ENCODE measurements around the gene ATG7.

Gene ATG7

DNA sequence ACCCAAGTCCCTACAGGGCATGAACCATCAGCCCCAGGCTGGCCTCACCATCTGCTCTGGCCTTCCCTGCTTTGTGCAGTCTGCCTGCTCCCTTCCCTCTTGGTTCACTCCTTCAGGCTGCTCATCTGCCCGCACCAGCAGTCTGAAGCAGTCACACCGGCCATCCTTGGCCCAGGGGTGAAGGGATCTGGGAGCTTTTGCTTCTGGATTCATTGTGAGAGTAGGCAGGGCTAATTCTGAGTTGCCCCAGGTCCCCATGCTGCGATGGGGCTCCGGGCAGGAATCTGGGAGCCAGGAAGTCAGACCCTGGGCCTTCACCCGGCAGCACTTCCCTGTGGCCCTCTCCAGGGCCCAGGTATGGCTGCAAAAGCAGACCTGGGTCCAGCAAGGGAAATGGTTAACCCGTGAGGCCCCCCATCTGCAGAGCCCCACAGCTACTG lies 271.8 kb downstream of the ATG7 start:
- DNase-seq = no peak

- no peak for DNase-seq
Observed at GRCh38 chr3:11544412-11545181, 272.4 kb downstream of the ATG7 start.

DNA sequence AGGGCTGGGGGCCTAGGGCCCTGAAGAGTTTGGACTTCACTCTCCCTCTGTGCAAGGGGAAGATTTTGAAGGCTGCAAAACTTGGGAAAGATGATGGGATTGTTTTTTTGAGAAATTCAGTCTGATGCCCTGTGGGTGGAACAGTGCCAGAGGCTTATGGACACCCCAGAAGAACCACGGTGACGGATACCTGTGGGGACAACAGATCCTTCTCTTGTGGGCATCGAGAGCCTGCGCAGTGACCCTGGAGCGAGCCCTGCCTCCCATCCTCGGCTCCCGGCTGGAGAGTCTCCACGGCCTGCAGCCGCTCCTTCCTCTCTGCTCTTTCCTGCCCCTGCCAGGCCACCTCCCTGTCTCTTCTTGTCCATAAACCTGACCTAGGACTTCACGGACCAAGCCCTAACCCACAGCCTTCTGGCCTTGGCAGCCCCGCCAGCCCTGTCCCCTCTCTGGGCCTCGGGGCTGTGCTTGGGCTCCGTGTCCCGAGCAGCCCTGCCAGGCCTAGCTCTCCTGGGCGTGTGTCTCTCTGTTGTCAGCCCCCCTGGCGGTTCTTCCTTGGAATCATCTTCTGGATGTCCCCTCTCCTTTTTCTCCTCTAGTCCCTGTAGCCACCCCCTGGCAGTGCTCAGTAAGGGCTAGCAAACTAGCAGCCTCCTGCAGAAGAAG lies 273.1 kb downstream of the ATG7 start:
- DNase-seq = no peak

DNA sequence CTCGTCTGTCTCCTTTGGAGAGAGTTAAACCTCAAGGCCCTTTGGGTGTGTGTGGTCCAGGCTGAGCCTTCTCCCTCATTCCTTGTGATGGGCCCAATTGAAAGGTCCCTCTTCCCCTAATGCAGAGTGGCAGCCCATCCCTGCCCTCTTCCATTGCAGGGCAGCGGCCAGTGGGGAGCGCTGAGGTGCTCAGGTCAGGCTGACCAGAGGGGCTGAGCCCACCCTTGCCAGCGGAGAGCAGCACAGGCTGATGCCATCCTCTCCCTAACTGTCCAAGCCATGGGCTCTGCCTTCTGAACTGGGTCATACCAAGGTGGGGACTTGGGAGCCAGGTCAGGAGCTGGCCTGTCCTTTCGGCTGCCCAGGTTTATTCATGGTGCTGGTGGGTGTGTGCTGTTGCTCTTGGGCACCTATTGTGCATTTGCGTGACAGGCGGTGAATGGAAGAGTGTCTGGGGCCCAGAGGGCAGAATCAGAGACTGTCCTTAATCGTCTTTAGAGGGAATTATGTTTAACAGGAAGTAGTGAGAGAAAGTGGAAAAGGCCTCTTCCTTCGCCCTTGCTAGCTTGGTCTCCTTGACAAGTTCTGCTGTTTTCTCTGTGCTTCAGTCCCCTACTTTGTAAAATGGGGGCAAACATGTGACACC lies 274.6 kb downstream of the ATG7 start:
- DNase-seq = no peak

DNA sequence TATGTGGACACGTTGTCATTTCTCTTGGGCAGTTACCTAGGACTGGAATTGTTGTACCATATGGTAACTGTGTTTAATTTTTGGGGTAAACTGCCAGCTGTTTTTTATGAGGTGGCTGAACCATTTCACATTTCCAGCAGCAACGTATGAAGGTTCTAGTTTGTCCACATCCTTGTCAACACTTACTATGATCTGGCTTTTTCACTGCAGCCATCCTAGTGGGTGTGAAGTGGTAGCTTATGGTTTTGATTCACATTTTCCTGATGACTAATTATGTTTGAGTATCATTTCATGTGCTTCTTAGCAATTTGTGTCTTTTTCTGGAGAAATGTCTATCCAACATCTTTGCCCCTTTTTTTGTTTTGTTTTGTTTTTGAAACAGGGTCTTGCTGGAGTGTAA lies 275.3 kb downstream of the ATG7 start:
- DNase-seq = no peak

DNA sequence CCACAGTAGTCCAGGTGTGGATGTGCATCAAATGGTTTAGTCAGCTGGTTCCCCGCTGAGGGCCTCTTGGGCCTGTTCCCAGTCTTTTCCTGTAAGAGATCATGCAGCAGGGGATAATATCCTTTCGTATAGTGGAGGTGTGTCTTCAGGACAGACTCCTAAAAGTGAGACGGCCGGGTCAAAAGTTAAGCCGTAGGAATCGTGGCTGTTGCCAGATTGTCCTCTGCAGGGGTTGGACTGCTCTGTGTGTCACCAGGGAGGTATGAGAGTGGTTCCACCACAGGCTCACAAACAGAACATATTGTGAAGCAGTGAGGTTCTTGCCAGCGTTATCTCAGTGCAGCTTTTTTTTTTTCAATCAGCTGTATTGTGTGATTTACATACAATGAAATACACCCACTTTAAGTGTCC lies 276.5 kb downstream of the ATG7 start:
- no peak for DNase-seq

DNA sequence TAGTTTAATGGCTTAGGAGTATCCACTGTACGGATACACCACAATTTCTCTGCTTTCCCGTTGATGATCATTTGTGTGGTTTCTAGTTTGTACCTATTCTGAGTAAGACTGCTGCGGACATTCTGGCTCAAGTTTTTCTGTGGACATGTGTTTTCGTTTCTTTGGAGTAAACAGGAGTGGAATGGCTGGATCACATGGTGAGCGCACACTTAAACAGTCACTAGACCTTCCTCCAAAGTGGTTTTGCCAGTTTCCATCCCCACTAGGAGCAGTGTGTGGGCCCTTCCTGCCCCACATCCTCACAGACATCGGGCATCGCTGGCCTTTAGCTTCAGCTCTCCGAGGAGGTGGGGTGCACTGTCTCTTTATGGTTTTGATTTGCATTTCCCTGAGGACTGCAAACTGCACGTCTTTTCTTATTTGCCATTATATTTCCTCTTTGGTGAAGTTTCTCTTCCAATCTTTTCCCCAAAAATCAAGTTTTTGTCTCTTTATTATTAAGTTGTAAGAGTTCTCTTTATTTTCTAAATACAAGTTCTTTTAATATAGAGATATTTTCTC lies 277.5 kb downstream of the ATG7 start:
- DNase-seq = no peak

- no peak for DNase-seq
Observed at GRCh38 chr3:11551036-11551435, 278.8 kb downstream of the ATG7 start.

GRCh38 chr3:11552289-11553264 lies 280.4 kb downstream of the ATG7 start:
- no peak for DNase-seq

DNA sequence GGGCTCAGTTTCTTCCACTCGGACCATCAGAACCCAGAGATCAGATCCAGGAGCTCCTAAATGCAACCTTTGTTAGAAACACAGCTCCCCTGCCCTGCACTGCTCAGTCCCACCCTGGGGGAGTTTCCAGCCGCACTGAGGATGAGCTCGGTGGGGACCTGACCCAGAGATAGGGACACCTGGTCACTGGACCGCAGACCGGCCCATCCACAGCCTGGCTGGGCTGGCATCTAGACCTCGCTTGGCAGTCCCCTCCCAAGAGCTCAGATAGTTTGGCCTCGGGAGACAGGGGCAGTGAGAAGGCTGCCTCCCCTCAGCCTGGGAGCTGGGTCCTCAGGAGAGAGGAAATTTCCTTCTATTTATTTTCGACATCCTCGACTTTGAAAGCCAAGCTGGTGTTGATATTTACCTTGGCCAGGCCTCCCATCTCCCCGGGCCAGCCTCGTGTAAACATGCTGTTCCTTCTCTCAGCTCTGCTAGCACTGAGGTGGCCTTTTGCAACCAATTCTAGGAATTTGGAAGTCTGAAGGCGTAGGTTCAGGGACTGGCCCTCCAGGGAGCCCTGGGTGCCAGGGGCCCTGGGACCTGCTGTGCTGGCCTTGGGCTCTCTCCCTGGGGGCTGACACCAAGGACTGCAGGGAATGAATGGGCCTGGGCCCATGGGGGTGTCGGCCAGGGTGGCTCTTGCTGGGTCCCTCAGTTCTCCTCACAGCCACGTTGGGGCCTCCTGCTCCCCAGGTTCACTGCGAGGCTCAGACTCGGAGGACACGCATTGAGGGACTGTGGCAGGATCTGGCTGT lies 281.4 kb downstream of the ATG7 start:
- no peak for DNase-seq

- no peak for DNase-seq
Observed at GRCh38 chr3:11554236-11554610, 282.0 kb downstream of the ATG7 start.

DNA sequence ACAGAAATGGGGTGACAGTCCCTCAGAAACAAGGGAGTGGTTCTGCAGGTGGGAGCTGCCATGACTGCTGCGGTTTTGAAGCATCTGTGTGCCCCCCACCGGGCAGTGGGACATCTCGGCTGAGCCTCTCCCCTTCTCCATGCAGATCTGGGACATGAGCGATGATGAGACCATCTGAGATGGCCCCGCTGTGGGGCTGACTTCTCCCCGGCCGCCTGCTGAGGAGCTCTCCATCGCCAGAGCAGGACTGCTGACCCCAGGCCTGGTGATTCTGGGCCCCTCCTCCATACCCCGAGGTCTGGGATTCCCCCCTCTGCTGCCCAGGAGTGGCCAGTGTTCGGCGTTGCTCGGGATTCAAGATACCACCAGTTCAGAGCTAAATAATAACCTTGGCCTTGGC lies 282.5 kb downstream of the ATG7 start:
- DNase-seq = no peak

DNA sequence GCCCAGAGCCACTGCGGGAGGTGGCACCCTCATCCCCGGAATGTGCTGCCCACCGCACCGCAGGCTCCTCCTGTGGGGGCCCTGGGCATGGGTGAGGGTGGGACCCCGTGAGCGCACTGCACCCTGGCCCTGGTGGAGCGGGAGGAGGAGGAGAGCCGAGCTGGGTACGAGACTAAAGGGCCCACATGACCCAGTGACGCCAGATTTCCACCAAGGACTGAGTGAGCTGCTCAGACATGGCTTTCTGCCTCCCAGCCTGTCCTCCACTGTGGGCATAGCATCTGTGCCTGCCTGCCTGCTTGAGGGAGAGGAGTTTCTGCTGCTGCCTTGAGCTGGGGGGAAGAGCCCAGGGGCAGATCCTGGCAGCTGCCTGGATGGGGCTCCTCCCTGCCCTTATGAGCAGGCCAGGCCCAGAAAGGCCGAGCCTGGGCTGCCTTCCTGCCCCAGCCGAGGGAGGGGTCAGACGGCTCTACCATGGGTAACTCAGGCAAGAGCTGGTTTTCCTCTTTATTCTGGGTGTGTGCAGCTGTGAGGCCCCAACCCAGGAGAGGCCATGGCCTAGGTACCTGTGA lies 283.1 kb downstream of the ATG7 start:
- no peak for DNase-seq

DNA sequence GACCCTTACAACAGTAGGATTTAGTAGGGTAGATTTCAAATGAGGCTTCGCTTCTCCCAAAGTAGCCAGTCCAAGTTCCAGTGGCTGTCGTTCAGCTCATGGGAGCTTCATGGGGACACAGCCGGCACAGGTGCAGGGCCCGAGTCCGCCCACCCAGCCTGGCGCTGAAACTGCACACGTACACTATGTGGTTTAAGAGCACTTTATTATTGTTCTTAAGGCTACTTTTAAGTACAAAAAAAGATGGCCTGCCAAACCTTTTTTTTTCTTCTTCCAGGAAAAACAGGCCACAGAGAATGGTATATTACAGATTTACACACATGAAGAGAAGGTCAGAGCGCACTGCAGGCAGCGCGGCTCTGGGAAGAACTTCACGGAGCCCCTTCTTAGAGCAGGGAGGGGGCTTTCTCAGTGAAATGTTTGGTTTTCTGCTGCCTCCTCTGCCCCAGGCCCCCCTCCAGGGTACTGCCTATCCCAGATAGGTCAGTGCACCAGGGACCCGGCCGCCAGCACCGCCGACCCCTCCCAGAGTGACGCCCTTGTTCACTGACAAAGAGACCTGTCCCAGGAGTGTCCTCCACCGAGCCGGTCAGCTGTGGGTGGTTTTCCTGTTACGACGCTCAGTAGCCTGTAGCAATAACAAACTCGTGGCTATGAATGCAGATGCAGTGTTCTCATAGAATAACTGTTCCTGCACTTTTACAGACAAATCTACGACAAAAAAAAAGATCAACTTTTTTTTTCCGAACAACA lies 283.9 kb downstream of the ATG7 start:
- DNase-seq = no peak

DNA sequence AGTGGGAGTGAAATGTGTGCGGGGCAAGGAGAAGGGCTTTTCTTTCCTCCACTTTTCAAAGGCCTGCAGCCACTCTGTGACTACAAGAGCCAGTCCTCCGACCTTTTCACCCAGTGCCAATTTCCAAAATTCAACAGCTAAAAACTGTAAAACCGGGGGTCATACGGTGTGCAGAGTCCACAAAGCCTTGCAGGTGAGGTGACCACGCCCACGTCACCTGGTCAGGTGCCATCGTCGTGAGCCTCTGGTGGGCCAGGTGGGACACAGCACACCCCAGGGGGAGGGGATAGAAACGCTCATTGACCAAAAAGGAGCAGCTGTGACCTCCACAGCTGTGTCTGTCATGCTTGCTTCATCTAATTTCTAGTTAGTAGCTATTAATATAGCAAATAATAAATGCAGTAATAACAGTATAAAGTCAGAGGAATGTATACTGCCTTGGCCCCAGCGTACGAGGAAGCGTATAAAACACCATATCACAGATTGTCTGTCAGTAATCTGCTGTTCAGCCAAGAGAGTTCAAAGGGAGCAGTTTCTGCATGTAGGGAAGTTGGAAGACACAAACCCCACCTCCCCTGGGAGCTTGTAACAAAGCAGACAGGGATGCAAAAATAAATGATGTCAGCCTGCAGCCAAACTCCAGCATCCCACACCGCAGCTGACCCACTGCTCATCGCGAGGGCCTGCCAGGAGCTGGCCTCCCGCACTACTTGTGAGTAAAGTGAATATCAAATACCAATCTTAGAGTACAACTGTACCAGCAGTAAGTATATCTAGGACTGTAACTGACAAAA lies 284.9 kb downstream of the ATG7 start:
- DNase-seq = no peak

DNA sequence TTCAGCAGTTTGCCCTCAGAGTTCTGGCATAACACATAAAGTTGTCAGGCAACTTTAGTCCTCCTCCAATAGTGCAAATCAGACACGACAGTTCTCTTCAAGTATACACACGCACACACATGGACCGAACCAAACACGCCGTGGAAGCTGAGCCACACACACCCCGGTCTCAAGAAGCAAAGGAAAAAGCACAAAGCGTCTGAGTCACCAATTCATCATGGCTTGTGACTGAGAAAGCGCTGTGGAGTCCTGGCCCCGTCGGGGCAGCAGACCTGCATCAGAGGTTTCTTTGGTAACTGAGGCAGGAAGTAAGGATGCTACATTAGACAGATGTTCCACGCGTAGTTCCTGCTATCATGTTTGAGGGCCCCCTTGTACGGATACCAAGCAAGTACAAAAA lies 285.8 kb downstream of the ATG7 start:
- no peak for DNase-seq

DNA sequence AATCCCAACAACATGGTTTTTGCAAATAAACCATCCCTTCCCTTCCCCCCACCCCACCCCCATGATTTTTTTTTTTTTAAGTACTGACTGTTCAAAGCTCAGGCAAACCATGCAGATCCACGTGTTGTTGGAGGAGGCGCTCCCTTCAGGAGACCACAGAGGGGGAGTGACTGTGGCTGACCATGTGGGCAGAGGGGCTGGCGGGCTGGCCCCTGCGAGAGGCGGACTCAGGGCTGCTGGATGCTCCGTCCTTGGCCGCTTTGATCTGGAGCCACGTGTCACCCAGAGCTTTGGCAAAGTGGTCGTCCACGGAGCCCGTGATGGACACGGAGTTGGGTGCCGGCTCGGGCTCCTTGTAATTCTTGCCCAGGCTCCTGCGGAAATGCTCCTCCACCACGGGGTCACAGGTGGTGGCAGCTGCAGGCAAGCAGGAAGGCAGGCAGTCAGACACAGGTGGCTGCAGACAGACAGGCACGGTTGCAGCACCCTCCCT lies 286.3 kb downstream of the ATG7 start:
- no peak for DNase-seq

GRCh38 chr3:11558918-11559815 lies 287.0 kb downstream of the ATG7 start:
- DNase-seq = no peak

All from NCI-H1105 (cell line).